IMR-90 (cell line): Measurements from ENCODE around the gene MYO7B. TPM values are rescaled to one million over a fixed set of nuclear protein-coding genes. Genes with fewer than 3 reads are reported as not detected.

Experiments
- ATAC-seq: fragments of 200-7000 bp; cut with Tn5 transposase; 2 replicates; pipeline ENCODE4 v1.9.1; 2020; ENCODE audit warnings: low read depth, mild to moderate bottlenecking, moderate library complexity
- BruUV-seq: library from RNA; stranded (reverse); fragments of 400-500 nt; replicated peaks from 2 replicates; lab custom pipeline; 2021; lab: Mats Ljungman, UMichigan
- CTCF ChIA-PET: fragments of 300-600 bp; formaldehyde crosslinking; extraction: SDS; loops from one replicate; lab custom pipeline; 2021; ENCODE audit warnings: antibody characterized with exemption; lab: Yijun Ruan, JAX
- POLR2A ChIA-PET: fragments of 300-600 bp; sonication (Branson Sonifier 250); formaldehyde crosslinking; loops from one replicate; lab custom pipeline; 2022; ENCODE audit warnings: antibody characterized with exemption; ENCODE audit not compliant: unreplicated experiment; lab: Charles Lee
- DNase-seq: peaks from one replicate; pipeline ENCODE4 v3.0.0; 2013
- H2AFZ ChIP-seq: replicated peaks from 2 replicates; pipeline ENCODE3; 2013; ENCODE audit warnings: low read length, mild to moderate bottlenecking; ENCODE audit not compliant: poor library complexity
- H2AK5ac ChIP-seq: 2 replicates; pipeline ENCODE4 v1.6.1; 2013; ENCODE audit warnings: low read depth, low read length, inconsistent platforms
- H2AK9ac ChIP-seq: replicated peaks from 2 replicates; pipeline ENCODE3; 2013; ENCODE audit warnings: mild to moderate bottlenecking, low read depth, low read length, moderate library complexity; ENCODE audit not compliant: poor library complexity
- H2BK120ac ChIP-seq: 2 replicates; pipeline ENCODE4 v1.6.1; 2013; ENCODE audit warnings: low read depth, low read length, inconsistent platforms
- H2BK15ac ChIP-seq: 3 replicates; pipeline ENCODE4 v1.6.1; 2013; ENCODE audit warnings: low read depth, low read length, inconsistent platforms
- H2BK20ac ChIP-seq: 2 replicates; pipeline ENCODE4 v1.6.1; 2013; ENCODE audit warnings: low read depth, mild to moderate bottlenecking, inconsistent platforms, low read length, moderate library complexity
- H2BK5ac ChIP-seq: 2 replicates; pipeline ENCODE4 v1.6.1; 2013; ENCODE audit warnings: mild to moderate bottlenecking, low read depth, low read length, inconsistent platforms; ENCODE audit not compliant: poor library complexity, severe bottlenecking
- H3K14ac ChIP-seq: replicated peaks from 2 replicates; pipeline ENCODE4 v1.6.1; 2013; ENCODE audit warnings: low read depth, low read length, inconsistent platforms
- H3K18ac ChIP-seq: 2 replicates; pipeline ENCODE4 v1.6.1; 2013; ENCODE audit warnings: low read depth, low read length, control low read depth
- H3K23ac ChIP-seq: 2 replicates; pipeline ENCODE4 v1.6.1; 2013; ENCODE audit warnings: low read depth, low read length, inconsistent platforms
- H3K27ac ChIP-seq: 2 replicates; pipeline ENCODE4 v1.5.1; 2013; ENCODE audit warnings: mild to moderate bottlenecking, control low read depth, low read length; ENCODE audit not compliant: insufficient read depth
- H3K27me3 ChIP-seq: 2 replicates; pipeline ENCODE4 v1.6.1; 2013; ENCODE audit warnings: low read length; ENCODE audit not compliant: control insufficient read depth, insufficient read depth
- H3K36me3 ChIP-seq: 2 replicates; pipeline ENCODE4 v1.6.1; 2013; ENCODE audit warnings: low read length, mixed read lengths; ENCODE audit not compliant: control insufficient read depth, insufficient read depth
- H3K4ac ChIP-seq: 2 replicates; pipeline ENCODE4 v1.6.1; 2013; ENCODE audit warnings: low read depth, low read length, inconsistent platforms
- H3K4me1 ChIP-seq: 2 replicates; pipeline ENCODE4 v1.6.1; 2013; ENCODE audit warnings: low read length, mixed read lengths; ENCODE audit not compliant: control insufficient read depth, insufficient read depth
- H3K4me2 ChIP-seq: 2 replicates; pipeline ENCODE4 v1.6.1; 2013; ENCODE audit warnings: low read depth, mild to moderate bottlenecking, control low read depth, low read length, moderate library complexity
- H3K4me3 ChIP-seq: 2 replicates; pipeline ENCODE4 v1.5.1; 2013; ENCODE audit warnings: low read depth, mild to moderate bottlenecking, control low read depth, low read length, moderate library complexity; ENCODE audit not compliant: insufficient read depth
- H3K56ac ChIP-seq: 2 replicates; pipeline ENCODE4 v1.6.1; 2013; ENCODE audit warnings: low read length, inconsistent platforms; ENCODE audit not compliant: insufficient read depth; ENCODE audit errors: extremely low read depth
- H3K79me1 ChIP-seq, 2 experiments: 2 replicates each; pipeline ENCODE4 v1.6.1; 2013; ENCODE audit warnings: low read length in 2 of 2, inconsistent platforms in 1 of 2, low read depth in 1 of 2
- H3K9ac ChIP-seq: 2 replicates; pipeline ENCODE4 v1.6.1; 2013; ENCODE audit warnings: low read depth, low read length, control low read depth
- H3K9me1 ChIP-seq: 2 replicates; pipeline ENCODE4 v1.6.1; 2013; ENCODE audit warnings: low read length, inconsistent platforms; ENCODE audit not compliant: insufficient read depth
- H3K9me3 ChIP-seq: 2 replicates; pipeline ENCODE4 v1.6.1; 2013; ENCODE audit warnings: low read length; ENCODE audit not compliant: control insufficient read depth, insufficient read depth
- H4K20me1 ChIP-seq: 2 replicates; pipeline ENCODE4 v1.6.1; 2013; ENCODE audit warnings: low read length, inconsistent platforms; ENCODE audit not compliant: insufficient read depth
- H4K5ac ChIP-seq: 2 replicates; pipeline ENCODE4 v1.6.1; 2013; ENCODE audit warnings: mild to moderate bottlenecking, low read depth, low read length, control low read depth
- H4K8ac ChIP-seq, 2 experiments: 2 replicates each; pipeline ENCODE4 v1.6.1; 2013; ENCODE audit warnings: low read depth in 2 of 2, low read length in 2 of 2, control low read depth in 1 of 2, inconsistent platforms in 1 of 2
- H4K91ac ChIP-seq: 2 replicates; pipeline ENCODE4 v1.6.1; 2013; ENCODE audit warnings: low read depth, low read length, inconsistent platforms; ENCODE audit not compliant: insufficient read depth
- BHLHE40 ChIP-seq: fragments of 150-350 bp; IDR thresholded peaks from 2 replicates; pipeline ENCODE4 v1.6.1; 2016; ENCODE audit warnings: mild to moderate bottlenecking, low read depth, low read length
- CEBPB ChIP-seq: IDR thresholded peaks from 2 replicates; pipeline ENCODE4 v1.6.1; 2012; ENCODE audit warnings: low read depth, low read length, improper control_type of control experiment
- CHD1 ChIP-seq: IDR thresholded peaks from 2 replicates; pipeline ENCODE4 v1.6.1; 2012; ENCODE audit warnings: low read depth, low read length, improper control_type of control experiment
- FOS ChIP-seq: fragments of 150-350 bp; IDR thresholded peaks from 2 replicates; pipeline ENCODE4 v1.6.1; 2016; ENCODE audit warnings: low read depth, low read length
- MAFK ChIP-seq: IDR thresholded peaks from 2 replicates; pipeline ENCODE4 v1.6.1; 2012; ENCODE audit warnings: low read depth, low read length, improper control_type of control experiment
- MAZ ChIP-seq: IDR thresholded peaks from 2 replicates; pipeline ENCODE4 v1.6.1; 2012; ENCODE audit warnings: low read depth, mild to moderate bottlenecking, low read length, improper control_type of control experiment, moderate library complexity, borderline replicate concordance
- MXI1 ChIP-seq: IDR thresholded peaks from 2 replicates; pipeline ENCODE4 v1.6.1; 2012; ENCODE audit warnings: low read depth, mild to moderate bottlenecking, low read length, moderate library complexity, borderline replicate concordance
- NFE2L2 ChIP-seq: fragments of 150-350 bp; IDR thresholded peaks from 2 replicates; pipeline ENCODE4 v1.6.1; 2016; ENCODE audit warnings: low read depth, mild to moderate bottlenecking, low read length
- POLR2A ChIP-seq: IDR thresholded peaks from 2 replicates; pipeline ENCODE4 v1.6.1; 2012; ENCODE audit warnings: mild to moderate bottlenecking, low read depth, low read length
- RAD21 ChIP-seq: IDR thresholded peaks from 2 replicates; pipeline ENCODE4 v1.6.1; 2012; ENCODE audit warnings: low read length, improper control_type of control experiment
- RCOR1 ChIP-seq: IDR thresholded peaks from 2 replicates; pipeline ENCODE4 v1.6.1; 2012; ENCODE audit warnings: mild to moderate bottlenecking, low read length, improper control_type of control experiment; ENCODE audit not compliant: insufficient replicate concordance
- RFX5 ChIP-seq: IDR thresholded peaks from 2 replicates; pipeline ENCODE4 v1.8.0; 2012; ENCODE audit warnings: low read depth, mild to moderate bottlenecking, low read length, moderate library complexity
- SMC3 ChIP-seq: fragments of 150-350 bp; IDR thresholded peaks from 2 replicates; pipeline ENCODE4 v1.6.1; 2016; ENCODE audit warnings: low read depth, mild to moderate bottlenecking, antibody characterized with exemption, low read length, moderate library complexity
- WGBS, 2 experiments: methylation state at CpG; one replicate each; pipeline versions ENCODE4 v1.1.5 to v1.1.7; 2013; ENCODE audit warnings: missing lambda C conversion rate in 2 of 2; ENCODE audit not compliant: insufficient read length in 1 of 2; ENCODE audit errors: extremely low coverage in 2 of 2; 5-methylcytosine and 5-hydroxymethylcytosine counted together
- dilution Hi-C: fragments of 300-500 bp; cut with HindIII; formaldehyde crosslinking; loops from one replicate; pipeline ENCODE4 v1.14.3; 2018; ENCODE audit warnings: low sequenced_read_pairs; ENCODE audit not compliant: unreplicated experiment
- in situ Hi-C: fragments of 300-500 bp; cut with MboI; formaldehyde crosslinking; loops from 3 replicates; pipeline ENCODE4 v1.14.3; 2019; ENCODE audit warnings: low sequenced_read_pairs, inconsistent platforms, mixed read lengths
- intact Hi-C: fragments of 100-400 bp; cut with micrococcal nuclease; formaldehyde crosslinking; loops from 2 replicates; pipeline ENCODE4 v1.10.0; 2022
- polyA plus RNA-seq, 3 experiments: library from polyadenylated mRNA; depleted of rRNA; stranded (reverse); fragments of >200 nt; gene quantifications; 2 replicates each; pipeline ENCODE4 v1.2.3, GENCODE V29; 2012; ENCODE audit warnings: low replicate concordance in 1 of 3
- total RNA-seq: library from RNA; depleted of rRNA; stranded (reverse); fragments of >200 nt; gene quantifications from 2 replicates; pipeline ENCODE4 v1.2.3, GENCODE V29; 2012
- TF ChIP-seq, protein P1 (sequence below): fragments of 150-350 bp; IDR thresholded peaks from 2 replicates; pipeline ENCODE4 v1.6.1; 2017; ENCODE audit warnings: mild to moderate bottlenecking, antibody characterized with exemption, low read length, low read depth
- TF ChIP-seq, protein P2 (sequence below): conservative IDR thresholded peaks from 2 replicates; pipeline ENCODE4 v1.5.1; 2012; ENCODE audit warnings: mild to moderate bottlenecking, low read depth, low read length, improper control_type of control experiment
- TF ChIP-seq, protein P3 (sequence below): fragments of 150-350 bp; IDR thresholded peaks from 2 replicates; pipeline ENCODE4 v1.6.1; 2016; ENCODE audit warnings: low read depth, mild to moderate bottlenecking, low read length, moderate library complexity, borderline replicate concordance

Gene MYO7B
- total and polyA plus RNA-seq, 2 of the 4 experiments (the other 2 are of a cell fraction): 0.18 to 0.46 TPM

DNA sequence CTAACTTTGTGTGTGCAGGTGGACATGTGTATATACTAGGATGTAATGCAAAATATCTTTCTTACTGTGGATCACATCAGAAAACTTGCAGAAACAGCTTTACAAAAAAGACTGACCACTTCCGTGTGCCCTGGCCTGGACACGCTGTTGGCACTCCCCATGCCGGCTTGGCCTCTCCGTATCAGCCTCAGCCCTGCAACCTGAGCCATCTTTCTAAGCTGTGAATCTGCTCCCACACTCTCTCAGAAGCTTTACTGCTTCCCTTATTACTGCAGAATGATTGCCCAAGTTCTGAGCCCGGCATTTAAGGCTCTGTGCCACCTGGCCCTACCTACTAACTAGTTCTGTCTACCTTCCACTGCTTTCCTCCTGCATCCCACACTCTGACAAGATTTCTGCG is 37.8 kb downstream of the MYO7B start:
- intact Hi-C loops (no loop called here), in situ Hi-C loops (no loop called here), dilution Hi-C loops (no loop called here)
- no peak overlapping the region for H3K27ac ChIP-seq
- DNase-seq (no peak), ATAC-seq (no peak)
- 81% methylated on average over 4 of the region's 6 CpGs; no CpG with 5 or more reads in 1 of the 2 experiments for WGBS, 2 experiments
- H4K8ac ChIP-seq: no peak overlapping the region
- no peak overlapping the region for H3K14ac ChIP-seq
- ChIA-PET CTCF (no interaction called here), POLR2A (no interaction called here)
- no peak overlapping the region for H2AK5ac ChIP-seq
- H2AK9ac ChIP-seq: no peak overlapping the region
- peaks cover 3% of the 10 kb centered on the region; the same call in 1 of the 2 replicates for H3K9me1 ChIP-seq
- no peak overlapping the region for H2AFZ ChIP-seq
- BruUV-seq: no TSS peak
- no peaks in the 10 kb centered on the region for H3K9me3 ChIP-seq
- no peak overlapping the region for H3K4me3 ChIP-seq
- no peaks in the 10 kb centered on the region for H3K36me3 ChIP-seq
- no peaks in the 10 kb centered on the region for H3K79me1 ChIP-seq
- no peak overlapping the region for H4K91ac ChIP-seq
- no peak overlapping the region for H3K18ac ChIP-seq
- H3K4me1 ChIP-seq: peaks cover 7% of the 10 kb centered on the region
- no peak overlapping the region for H2BK120ac ChIP-seq
- no peak overlapping the region for H3K4ac ChIP-seq
- no peak overlapping the region for H4K5ac ChIP-seq
- no peak overlapping the region for H2BK20ac ChIP-seq
- peaks cover 4% of the 10 kb centered on the region; the same call in 1 of the 2 replicates for H3K27me3 ChIP-seq
- H2BK5ac ChIP-seq: no peak overlapping the region
- no peak overlapping the region for H3K56ac ChIP-seq
- no peak overlapping the region for H3K23ac ChIP-seq
- H3K9ac ChIP-seq: no peak overlapping the region
- H3K4me2 ChIP-seq: no peak overlapping the region
- H4K20me1 ChIP-seq: no peaks in the 10 kb centered on the region
- TF ChIP-seq RCOR1 (no peak), BHLHE40 (no peak), MXI1 (no peak), CHD1 (no peak), NFE2L2 (no peak), SMC3 (no peak), RFX5 (no peak), MAZ (no peak), CEBPB (no peak), POLR2A (no peak), MAFK (no peak), FOS (no peak), RAD21 (no peak)
- TF ChIP-seq, protein P1, sequence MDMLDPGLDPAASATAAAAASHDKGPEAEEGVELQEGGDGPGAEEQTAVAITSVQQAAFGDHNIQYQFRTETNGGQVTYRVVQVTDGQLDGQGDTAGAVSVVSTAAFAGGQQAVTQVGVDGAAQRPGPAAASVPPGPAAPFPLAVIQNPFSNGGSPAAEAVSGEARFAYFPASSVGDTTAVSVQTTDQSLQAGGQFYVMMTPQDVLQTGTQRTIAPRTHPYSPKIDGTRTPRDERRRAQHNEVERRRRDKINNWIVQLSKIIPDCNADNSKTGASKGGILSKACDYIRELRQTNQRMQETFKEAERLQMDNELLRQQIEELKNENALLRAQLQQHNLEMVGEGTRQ: no peak
- TF ChIP-seq, protein P2, sequence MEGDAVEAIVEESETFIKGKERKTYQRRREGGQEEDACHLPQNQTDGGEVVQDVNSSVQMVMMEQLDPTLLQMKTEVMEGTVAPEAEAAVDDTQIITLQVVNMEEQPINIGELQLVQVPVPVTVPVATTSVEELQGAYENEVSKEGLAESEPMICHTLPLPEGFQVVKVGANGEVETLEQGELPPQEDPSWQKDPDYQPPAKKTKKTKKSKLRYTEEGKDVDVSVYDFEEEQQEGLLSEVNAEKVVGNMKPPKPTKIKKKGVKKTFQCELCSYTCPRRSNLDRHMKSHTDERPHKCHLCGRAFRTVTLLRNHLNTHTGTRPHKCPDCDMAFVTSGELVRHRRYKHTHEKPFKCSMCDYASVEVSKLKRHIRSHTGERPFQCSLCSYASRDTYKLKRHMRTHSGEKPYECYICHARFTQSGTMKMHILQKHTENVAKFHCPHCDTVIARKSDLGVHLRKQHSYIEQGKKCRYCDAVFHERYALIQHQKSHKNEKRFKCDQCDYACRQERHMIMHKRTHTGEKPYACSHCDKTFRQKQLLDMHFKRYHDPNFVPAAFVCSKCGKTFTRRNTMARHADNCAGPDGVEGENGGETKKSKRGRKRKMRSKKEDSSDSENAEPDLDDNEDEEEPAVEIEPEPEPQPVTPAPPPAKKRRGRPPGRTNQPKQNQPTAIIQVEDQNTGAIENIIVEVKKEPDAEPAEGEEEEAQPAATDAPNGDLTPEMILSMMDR: no peak
- TF ChIP-seq, protein P3, sequence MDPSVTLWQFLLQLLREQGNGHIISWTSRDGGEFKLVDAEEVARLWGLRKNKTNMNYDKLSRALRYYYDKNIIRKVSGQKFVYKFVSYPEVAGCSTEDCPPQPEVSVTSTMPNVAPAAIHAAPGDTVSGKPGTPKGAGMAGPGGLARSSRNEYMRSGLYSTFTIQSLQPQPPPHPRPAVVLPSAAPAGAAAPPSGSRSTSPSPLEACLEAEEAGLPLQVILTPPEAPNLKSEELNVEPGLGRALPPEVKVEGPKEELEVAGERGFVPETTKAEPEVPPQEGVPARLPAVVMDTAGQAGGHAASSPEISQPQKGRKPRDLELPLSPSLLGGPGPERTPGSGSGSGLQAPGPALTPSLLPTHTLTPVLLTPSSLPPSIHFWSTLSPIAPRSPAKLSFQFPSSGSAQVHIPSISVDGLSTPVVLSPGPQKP: no peak
- H2BK15ac ChIP-seq: no peak overlapping the region
